Measurements from ENCODE around the gene GABRG3.

GABRG3 gene

GRCh38 chr15:27527490-27528067 is 556.6 kb downstream of the GABRG3 start:
- DNase-seq: no peak

GRCh38 chr15:27529399-27529798 is 558.4 kb downstream of the GABRG3 start:
- no peak for DNase-seq

- no peak for DNase-seq
These were observed 560.0 kb downstream of the GABRG3 start for GRCh38 chr15:27530994-27531393.

- DNase-seq: no peak
These were observed 561.4 kb downstream of the GABRG3 start for GRCh38 chr15:27532358-27532757.

GRCh38 chr15:27535445-27536129 is 564.6 kb downstream of the GABRG3 start:
- DNase-seq: no peak

- DNase-seq: no peak
These were observed 567.3 kb downstream of the GABRG3 start for GRCh38 chr15:27538325-27538724.

GRCh38 chr15:27541581-27541980 is 570.6 kb downstream of the GABRG3 start:
- DNase-seq: no peak

GRCh38 chr15:27545494-27546255 is 574.7 kb downstream of the GABRG3 start:
- no peak for DNase-seq

GRCh38 chr15:27549746-27550145 is 578.8 kb downstream of the GABRG3 start:
- DNase-seq: no peak

- DNase-seq: no peak
These were observed 579.7 kb downstream of the GABRG3 start for GRCh38 chr15:27550635-27551034.

GRCh38 chr15:27561816-27562215 is 590.8 kb downstream of the GABRG3 start:
- no peak for DNase-seq

GRCh38 chr15:27563765-27564370 is 592.9 kb downstream of the GABRG3 start:
- DNase-seq: no peak

- no peak for DNase-seq
These were observed 593.7 kb downstream of the GABRG3 start for GRCh38 chr15:27564656-27565055.

GRCh38 chr15:27570746-27571145 is 599.8 kb downstream of the GABRG3 start:
- DNase-seq: no peak

GRCh38 chr15:27573805-27574485 is 603.0 kb downstream of the GABRG3 start:
- no peak for DNase-seq

GRCh38 chr15:27574541-27575054 is 603.6 kb downstream of the GABRG3 start:
- no peak for DNase-seq

- DNase-seq: no peak
These were observed 604.5 kb downstream of the GABRG3 start for GRCh38 chr15:27575521-27575920.

GRCh38 chr15:27576576-27576975 is 605.6 kb downstream of the GABRG3 start:
- DNase-seq: no peak

GRCh38 chr15:27579738-27580137 is 608.8 kb downstream of the GABRG3 start:
- DNase-seq: no peak

- DNase-seq: no peak
These were observed 611.9 kb downstream of the GABRG3 start for GRCh38 chr15:27582726-27583410.

GRCh38 chr15:27583651-27584050 is 612.7 kb downstream of the GABRG3 start:
- DNase-seq: no peak

- DNase-seq: no peak
These were observed 614.2 kb downstream of the GABRG3 start for GRCh38 chr15:27585041-27585640.
